Keratinocyte (primary cell): ENCODE data around the gene MYMK.

Experiments
- EZH2 ChIP-seq: IDR thresholded peaks from one replicate; pipeline ENCODE4 v1.6.1; 2012; ENCODE audit warnings: inconsistent platforms, mild to moderate bottlenecking, low read length, moderate library complexity
- TF ChIP-seq, protein P1 (sequence below), 3 experiments: IDR thresholded peaks in 1 of 3; conservative IDR thresholded peaks in 1 of 3; optimal IDR thresholded peaks in 1 of 3; 2 replicates in 2 of 3; 3 replicates in 1 of 3; pipeline versions ENCODE3 to v1.5.1; 2011; ENCODE audit warnings: low read length in 3 of 3, mild to moderate bottlenecking in 3 of 3, moderate library complexity in 2 of 3, control low read depth in 1 of 3, inconsistent platforms in 1 of 3; ENCODE audit not compliant: insufficient read depth in 2 of 3; ENCODE audit errors: extremely low read depth in 1 of 3

DNA sequence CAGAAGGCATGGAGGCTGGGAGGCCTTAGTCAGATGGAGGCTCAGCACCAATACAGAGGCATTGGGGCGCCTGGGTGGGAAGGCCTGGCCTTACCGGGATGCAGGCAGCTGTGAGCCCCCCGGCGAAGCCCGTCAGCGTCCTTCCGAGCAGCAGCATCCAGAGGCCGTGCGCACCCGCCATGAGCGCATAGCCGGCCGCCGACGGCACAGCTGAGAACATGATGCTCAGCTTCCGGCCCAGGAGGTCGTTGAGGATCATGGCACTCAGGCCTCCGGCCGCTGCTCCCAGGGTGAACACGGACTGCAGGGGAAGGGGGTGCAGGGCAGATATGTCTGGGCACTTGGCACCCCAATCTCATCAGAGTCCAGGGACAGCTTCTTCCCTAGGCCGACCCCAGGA is 47.8 kb downstream of the MYMK start:
- TF ChIP-seq, protein P1, sequence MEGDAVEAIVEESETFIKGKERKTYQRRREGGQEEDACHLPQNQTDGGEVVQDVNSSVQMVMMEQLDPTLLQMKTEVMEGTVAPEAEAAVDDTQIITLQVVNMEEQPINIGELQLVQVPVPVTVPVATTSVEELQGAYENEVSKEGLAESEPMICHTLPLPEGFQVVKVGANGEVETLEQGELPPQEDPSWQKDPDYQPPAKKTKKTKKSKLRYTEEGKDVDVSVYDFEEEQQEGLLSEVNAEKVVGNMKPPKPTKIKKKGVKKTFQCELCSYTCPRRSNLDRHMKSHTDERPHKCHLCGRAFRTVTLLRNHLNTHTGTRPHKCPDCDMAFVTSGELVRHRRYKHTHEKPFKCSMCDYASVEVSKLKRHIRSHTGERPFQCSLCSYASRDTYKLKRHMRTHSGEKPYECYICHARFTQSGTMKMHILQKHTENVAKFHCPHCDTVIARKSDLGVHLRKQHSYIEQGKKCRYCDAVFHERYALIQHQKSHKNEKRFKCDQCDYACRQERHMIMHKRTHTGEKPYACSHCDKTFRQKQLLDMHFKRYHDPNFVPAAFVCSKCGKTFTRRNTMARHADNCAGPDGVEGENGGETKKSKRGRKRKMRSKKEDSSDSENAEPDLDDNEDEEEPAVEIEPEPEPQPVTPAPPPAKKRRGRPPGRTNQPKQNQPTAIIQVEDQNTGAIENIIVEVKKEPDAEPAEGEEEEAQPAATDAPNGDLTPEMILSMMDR (optimal IDR thresholded peaks at IDR 0.05 in 1 of 3, IDR thresholded peaks at IDR 0.05 in 1 of 3, conservative IDR thresholded peaks at IDR 0.05 in 1 of 3; ENCODE audit: extremely low read depth in 1 of 3, insufficient read depth in 2 of 3, low read length in 3 of 3) = no peak
- TF ChIP-seq EZH2 = no peak
